Glutamatergic neuron (in vitro differentiated cells): Measurements from ENCODE around the gene PALLD. TPM values are rescaled to one million over a fixed set of nuclear protein-coding genes. Genes with fewer than 3 reads are reported as not detected.

ENCODE experiments used
- DNase-seq: peaks from one replicate; pipeline ENCODE4 v3.0.0; 2022
- H3K27ac Mint-ChIP-seq: one replicate; pipeline ENCODE4 v1.8.0; 2020; ENCODE audit warnings: mild to moderate bottlenecking, mixed read lengths, inconsistent platforms; ENCODE audit not compliant: unreplicated experiment
- H3K27me3 Mint-ChIP-seq: one replicate; pipeline ENCODE4 v1.8.0; 2020; ENCODE audit warnings: mild to moderate bottlenecking, moderate library complexity, mixed read lengths, inconsistent platforms; ENCODE audit not compliant: unreplicated experiment
- H3K36me3 Mint-ChIP-seq: one replicate; pipeline ENCODE4 v1.8.0; 2020; ENCODE audit warnings: mild to moderate bottlenecking, mixed read lengths, inconsistent platforms; ENCODE audit not compliant: unreplicated experiment
- H3K4me1 Mint-ChIP-seq: one replicate; pipeline ENCODE4 v1.8.0; 2020; ENCODE audit warnings: mild to moderate bottlenecking, low read depth, mixed read lengths, inconsistent platforms; ENCODE audit not compliant: unreplicated experiment
- H3K4me3 Mint-ChIP-seq: one replicate; pipeline ENCODE4 v1.8.0; 2020; ENCODE audit warnings: mild to moderate bottlenecking, mixed read lengths, inconsistent platforms; ENCODE audit not compliant: unreplicated experiment
- H3K9me3 Mint-ChIP-seq: one replicate; pipeline ENCODE4 v1.8.0; 2020; ENCODE audit warnings: mild to moderate bottlenecking, moderate library complexity, mixed read lengths, inconsistent platforms; ENCODE audit not compliant: unreplicated experiment
- CTCF ChIP-seq: fragments of 200-600 bp; sonication (generic); IDR thresholded peaks from one replicate; pipeline ENCODE4 v1.5.0; 2021; ENCODE audit not compliant: partially characterized antibody, unreplicated experiment
- total RNA-seq: library from RNA; stranded (reverse); fragmentation: NEBNext Ultra II Directional; extraction: Animal tissue kit (Norgen Biotek cat#: 25700); gene quantifications from one replicate; pipeline ENCODE4 v1.2.1, GENCODE V29; 2021; ENCODE audit not compliant: unreplicated experiment

Gene PALLD
- total RNA-seq, 1 donor from 2014 or later = 37.5 TPM

DNA sequence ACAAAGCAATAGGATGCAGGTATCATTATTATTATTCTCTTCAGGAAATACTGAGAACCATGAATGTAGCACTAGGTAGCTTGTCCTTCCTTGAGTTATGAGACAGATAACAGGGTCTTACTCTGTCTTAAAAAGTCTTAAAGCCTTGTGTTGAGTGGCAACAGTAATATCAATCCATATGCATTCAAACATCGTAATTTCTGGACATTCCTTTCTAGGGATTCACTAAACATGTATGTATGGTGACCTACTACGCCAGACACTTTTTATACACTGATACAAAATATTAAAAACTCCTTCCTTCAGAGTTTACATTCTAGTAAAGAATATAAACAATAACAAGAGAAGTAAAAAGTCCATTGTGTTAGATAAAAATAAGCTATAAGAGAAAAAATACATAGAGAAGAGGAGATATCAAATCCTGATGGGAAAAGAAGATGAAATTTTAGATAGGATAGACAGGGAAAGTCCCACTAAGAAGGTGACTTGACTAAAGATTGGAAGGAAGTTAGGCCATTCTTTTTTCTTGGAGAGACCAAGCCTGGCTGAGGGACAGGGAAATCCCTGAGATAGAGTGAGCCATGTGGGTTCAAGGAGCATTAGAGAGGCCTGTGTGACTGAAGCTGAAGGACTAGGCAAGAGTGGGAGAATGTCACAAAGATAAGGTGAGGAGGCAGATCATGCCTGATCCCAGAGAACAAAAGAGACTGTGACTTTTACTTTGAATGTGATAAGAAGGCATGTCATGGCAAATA, 11.5 kb upstream of the PALLD start:
- peaks cover 2% of the 10 kb centered on the region for H3K9me3 Mint-ChIP-seq
- H3K27me3 Mint-ChIP-seq = peaks cover 6% of the 10 kb centered on the region
- no peak overlapping the region for H3K4me3 Mint-ChIP-seq
- no peak overlapping the region for H3K27ac Mint-ChIP-seq
- H3K36me3 Mint-ChIP-seq = no peaks in the 10 kb centered on the region
- DNase-seq = no peak
- TF ChIP-seq CTCF = no peak
- H3K4me1 Mint-ChIP-seq = peaks cover 7% of the 10 kb centered on the region

GRCh38 chr4:168486912-168487281, 10.0 kb upstream of the PALLD start:
- H3K27ac Mint-ChIP-seq = no peak overlapping the region
- H3K27me3 Mint-ChIP-seq = peaks cover 3% of the 10 kb centered on the region
- H3K36me3 Mint-ChIP-seq = no peaks in the 10 kb centered on the region
- DNase-seq = no peak
- no peak for TF ChIP-seq CTCF
- no peaks in the 10 kb centered on the region for H3K9me3 Mint-ChIP-seq
- peaks cover 7% of the 10 kb centered on the region for H3K4me1 Mint-ChIP-seq
- H3K4me3 Mint-ChIP-seq = no peak overlapping the region

- no peak for TF ChIP-seq CTCF
- Mint-ChIP-seq H3K27me3 (peaks cover 3% of the 10 kb centered on the region), H3K9me3 (no peaks in the 10 kb centered on the region), H3K4me3 (no peak overlapping the region), H3K27ac (no peak overlapping the region), H3K36me3 (no peaks in the 10 kb centered on the region), H3K4me1 (peaks cover 7% of the 10 kb centered on the region)
- DNase-seq = no peak
These were observed 9.4 kb upstream of the PALLD start for GRCh38 chr4:168487282-168488035.

- peaks cover 3% of the 10 kb centered on the region for H3K27me3 Mint-ChIP-seq
- H3K4me3 Mint-ChIP-seq = no peak overlapping the region
- no peak for TF ChIP-seq CTCF
- peaks cover 7% of the 10 kb centered on the region for H3K4me1 Mint-ChIP-seq
- DNase-seq = no peak
- H3K27ac Mint-ChIP-seq = no peak overlapping the region
- no peaks in the 10 kb centered on the region for H3K9me3 Mint-ChIP-seq
- no peaks in the 10 kb centered on the region for H3K36me3 Mint-ChIP-seq
These were observed 8.0 kb upstream of the PALLD start for GRCh38 chr4:168488869-168489274.

GRCh38 chr4:168489616-168490015, 7.2 kb upstream of the PALLD start:
- no peak for TF ChIP-seq CTCF
- H3K4me3 Mint-ChIP-seq = no peak overlapping the region
- no peaks in the 10 kb centered on the region for H3K9me3 Mint-ChIP-seq
- no peaks in the 10 kb centered on the region for H3K36me3 Mint-ChIP-seq
- H3K4me1 Mint-ChIP-seq = peaks cover 3% of the 10 kb centered on the region
- DNase-seq = no peak
- H3K27me3 Mint-ChIP-seq = peaks cover 1% of the 10 kb centered on the region
- no peak overlapping the region for H3K27ac Mint-ChIP-seq
